Fibroblast of pulmonary artery (primary cell): ENCODE results near the gene PRDM13.
A peak's percentile ranks its signal among the peaks of the same experiment; 100 is the strongest.
"Not testable (repeated sequence)": the region's sequence is repeated elsewhere in the genome, so short reads cannot be mapped to it uniquely, and the experiment has no call there.

Experiments
- DNase-seq: peaks from one replicate; pipeline ENCODE4 v3.0.0-alpha.2; 2010; ENCODE audit warnings: low read depth
- H3K4me3 ChIP-seq: replicated peaks from 2 replicates; pipeline ENCODE4 v1.5.1; 2011; ENCODE audit warnings: low read depth, mild to moderate bottlenecking, control low read depth, low read length, moderate library complexity
- CTCF ChIP-seq: IDR thresholded peaks from 2 replicates; pipeline ENCODE4 v1.5.1; 2011; ENCODE audit warnings: mild to moderate bottlenecking, control low read depth, low read length, inconsistent platforms; ENCODE audit errors: missing control alignments

PRDM13 gene

DNA sequence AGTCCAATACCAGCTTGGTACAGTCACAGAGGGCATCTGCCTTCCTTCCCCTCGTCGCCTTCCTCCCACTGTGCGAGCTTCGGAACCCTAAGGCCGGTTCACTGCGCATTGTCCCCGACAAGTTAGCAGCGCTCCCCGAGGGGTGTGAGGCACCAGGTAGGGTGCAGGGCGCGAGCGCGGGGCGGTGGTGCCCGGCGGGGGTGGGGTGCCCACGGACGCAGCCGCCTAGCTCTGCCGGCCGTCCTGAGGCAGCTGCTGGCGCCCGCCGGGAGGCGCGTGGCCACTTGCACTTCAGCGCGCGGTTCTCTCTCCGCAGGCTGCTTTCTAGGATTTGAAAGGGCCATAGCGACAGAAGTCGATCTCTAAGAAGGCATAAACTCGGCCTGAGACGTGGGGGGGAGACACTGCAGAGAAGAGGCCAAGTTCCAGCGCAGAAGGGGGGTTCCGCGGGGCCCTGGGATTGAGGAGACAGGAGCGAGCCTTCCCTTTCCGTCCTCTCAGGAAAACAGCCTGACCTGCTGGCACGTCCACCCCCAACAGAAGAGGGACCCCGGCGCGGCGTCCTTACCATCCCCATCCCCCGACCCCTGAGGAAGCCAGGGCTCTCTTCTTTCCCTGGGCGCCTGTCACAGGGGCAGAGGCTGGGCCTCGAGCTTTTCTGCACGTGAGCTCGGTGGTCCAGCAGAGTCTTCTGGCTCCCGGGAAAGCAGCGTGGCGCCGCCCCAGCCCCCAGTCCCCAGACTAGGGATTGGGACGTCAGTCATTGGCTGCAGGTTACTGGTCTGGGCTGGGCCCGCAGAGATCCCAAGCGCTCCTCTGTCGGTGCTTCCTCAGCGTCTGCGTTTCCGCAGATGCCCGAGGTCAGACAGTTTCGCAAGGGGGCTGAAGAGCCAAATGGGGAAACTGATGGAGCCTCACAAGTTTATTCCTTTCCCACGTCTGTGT is 15.6 kb upstream of the PRDM13 start:
- no peak overlapping the region for H3K4me3 ChIP-seq
- TF ChIP-seq CTCF = no peak
- no peak for DNase-seq

DNA sequence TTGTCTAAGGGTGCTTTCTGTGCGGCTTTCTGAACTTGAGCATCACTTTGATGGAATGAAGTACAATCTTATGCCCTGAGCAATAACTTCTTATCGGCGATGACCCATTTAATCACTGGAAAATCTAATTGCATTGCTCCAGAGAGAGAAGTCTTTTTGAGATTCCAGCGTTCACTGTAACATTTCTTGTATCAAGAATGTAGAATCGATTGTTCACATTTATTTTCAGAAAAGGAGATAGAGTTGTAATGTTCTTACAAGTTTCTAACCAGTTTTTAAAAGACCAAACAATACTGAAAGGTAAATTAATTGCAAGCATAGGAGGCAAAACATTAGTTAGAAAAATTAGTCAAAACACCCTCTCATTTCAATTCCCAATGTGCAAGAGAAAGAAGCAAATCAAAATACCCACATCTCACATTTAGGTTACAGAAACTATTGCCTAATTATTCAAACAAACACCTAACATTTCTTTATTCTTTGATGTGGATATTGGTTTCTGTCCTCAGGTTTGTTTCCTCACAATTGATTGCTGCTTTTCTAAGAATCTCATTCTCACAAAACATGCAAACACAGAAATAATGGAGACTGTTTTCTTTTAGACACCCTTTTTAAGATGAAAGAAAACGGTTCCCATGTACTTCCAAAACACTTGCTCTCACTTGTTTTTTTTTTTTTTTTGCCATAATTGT is 14.8 kb upstream of the PRDM13 start:
- no peak for DNase-seq
- no peak overlapping the region for H3K4me3 ChIP-seq
- no peak for TF ChIP-seq CTCF

GRCh38 chr6:99592900-99593299 is 13.7 kb upstream of the PRDM13 start:
- peak; percentile 86 for DNase-seq
- no peak overlapping the region for H3K4me3 ChIP-seq
- no peak for TF ChIP-seq CTCF

DNA sequence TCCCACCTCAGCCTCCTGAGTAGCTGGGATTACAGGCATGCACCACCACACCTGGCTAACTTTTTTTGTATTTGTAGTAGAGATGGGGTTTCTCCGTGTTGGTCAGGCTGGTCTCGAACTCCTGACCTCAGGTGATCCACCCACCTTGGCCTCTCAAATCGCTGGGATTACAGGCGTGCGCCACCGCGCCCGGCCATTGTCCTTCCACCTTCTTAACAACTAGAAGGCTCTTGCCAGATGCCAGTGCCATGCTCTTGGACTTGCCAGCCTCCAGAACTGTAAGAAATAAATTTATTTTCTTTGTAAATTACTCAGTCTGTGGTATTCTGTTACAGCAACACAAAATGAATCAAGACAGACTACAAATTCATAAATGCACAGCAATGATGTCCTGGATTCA is 11.9 kb upstream of the PRDM13 start:
- H3K4me3 ChIP-seq, DNase-seq: not testable (repeated sequence)

- no peak overlapping the region for H3K4me3 ChIP-seq
- no peak for TF ChIP-seq CTCF
- DNase-seq = no peak
These were observed 3.9 kb upstream of the PRDM13 start for GRCh38 chr6:99602520-99603420.

GRCh38 chr6:99603421-99604165 is 3.0 kb upstream of the PRDM13 start:
- no peak for TF ChIP-seq CTCF
- H3K4me3 ChIP-seq = peak overlapping the region; percentile 17
- DNase-seq = peak; percentile 13
